Femur (tissue), 1 donor: ENCODE measurements around the gene LBH.

Experiments
- DNase-seq: peaks from one replicate; pipeline ENCODE4 v3.0.0-alpha.2; 2017

Gene LBH

DNA sequence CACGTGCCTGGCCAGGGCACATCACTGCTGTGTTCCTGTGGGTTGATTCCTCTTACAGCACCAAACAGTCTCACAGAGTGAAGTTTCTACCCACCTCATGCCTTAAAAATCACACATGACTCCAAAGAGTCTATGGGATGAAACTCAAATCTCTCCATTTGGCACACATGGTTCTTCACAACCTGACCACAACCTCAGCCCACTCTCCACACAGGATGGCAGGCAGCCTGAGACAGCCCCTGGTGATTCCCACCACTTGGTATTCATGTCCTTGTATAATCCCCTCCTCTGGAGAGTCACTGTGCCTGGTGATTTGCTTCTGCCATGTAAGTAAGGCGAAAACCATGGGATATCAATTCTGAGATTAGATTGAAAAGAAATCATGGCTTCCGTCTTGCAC lies 46.2 kb downstream of the LBH start:
- no peak for DNase-seq

DNA sequence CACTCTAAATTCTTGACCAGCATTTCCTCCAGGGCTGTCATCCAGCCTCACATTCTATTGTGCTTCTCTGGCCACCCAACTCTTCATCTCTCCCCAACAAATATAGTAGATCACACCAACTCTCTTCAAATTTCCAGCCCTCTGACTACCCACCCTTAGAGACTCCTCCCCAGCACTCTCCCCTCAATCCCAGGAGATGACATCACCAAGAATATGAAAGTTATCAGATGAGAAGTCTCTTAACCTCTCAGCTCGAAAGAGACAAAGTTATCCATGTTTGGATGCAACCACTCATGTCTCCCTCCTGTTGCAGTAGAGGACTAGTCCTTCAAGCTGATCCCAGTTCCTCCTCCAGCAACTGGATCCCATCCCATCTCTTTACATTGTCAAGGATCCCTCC lies 47.1 kb downstream of the LBH start:
- DNase-seq = no peak

DNA sequence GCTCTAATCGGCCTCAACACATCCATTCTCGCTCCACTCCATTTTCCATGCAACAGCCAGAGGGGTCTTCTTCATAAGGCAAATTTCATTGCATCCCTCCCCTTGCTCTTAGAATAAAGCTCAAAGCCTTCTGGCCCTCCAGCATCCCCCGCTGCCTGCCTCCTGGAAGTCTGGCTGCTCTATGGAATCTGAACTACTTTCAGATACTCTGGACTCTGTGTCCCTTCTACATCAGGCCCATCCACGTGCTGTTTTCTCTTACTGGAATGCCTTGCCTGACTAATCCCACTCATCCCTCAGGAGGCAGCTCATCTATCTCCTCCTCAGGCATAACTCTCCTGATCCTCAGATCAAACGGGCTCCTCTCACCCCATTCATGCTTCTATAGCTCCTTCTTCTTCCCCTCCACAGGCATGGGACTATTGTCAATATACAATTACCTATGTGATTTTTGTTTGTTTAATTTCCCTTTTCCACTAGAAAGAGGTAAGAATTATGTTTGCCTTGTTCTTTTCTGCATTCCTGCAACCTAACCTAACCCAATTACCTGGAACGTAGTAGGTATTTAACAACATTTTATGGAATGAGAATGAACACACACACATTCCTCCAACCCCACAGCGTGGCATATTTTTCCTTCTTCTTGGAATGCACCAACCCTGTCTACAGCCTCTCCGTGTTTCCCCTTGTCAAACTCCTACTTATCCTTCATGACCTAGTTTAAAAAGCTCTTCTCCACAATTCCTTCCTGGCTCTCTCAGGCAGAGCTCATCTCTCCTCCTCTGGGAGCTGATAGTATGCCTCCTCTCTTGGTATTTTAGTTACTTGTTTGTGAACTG lies 49.5 kb downstream of the LBH start:
- DNase-seq = no peak

DNA sequence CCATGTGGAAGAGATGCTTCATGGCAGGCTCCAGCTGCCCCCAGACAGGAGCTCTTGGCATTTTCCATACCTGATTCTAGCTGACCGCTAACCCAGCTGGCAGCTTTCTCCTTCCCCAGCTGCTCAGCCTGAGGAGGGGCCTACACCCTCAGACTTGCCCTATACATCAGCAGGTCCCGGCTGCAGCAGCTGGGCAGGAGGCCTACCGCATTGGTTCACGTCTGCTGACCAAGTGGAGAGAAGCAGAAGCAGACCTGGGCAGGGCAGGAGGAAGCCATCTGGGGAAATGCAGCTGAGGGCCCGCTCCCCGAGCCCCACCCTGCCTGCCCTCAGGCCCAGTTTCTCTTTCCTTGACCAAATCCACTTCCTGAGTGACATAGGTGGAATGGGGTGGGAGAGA lies 50.7 kb downstream of the LBH start:
- peak; percentile 35 for DNase-seq

DNA sequence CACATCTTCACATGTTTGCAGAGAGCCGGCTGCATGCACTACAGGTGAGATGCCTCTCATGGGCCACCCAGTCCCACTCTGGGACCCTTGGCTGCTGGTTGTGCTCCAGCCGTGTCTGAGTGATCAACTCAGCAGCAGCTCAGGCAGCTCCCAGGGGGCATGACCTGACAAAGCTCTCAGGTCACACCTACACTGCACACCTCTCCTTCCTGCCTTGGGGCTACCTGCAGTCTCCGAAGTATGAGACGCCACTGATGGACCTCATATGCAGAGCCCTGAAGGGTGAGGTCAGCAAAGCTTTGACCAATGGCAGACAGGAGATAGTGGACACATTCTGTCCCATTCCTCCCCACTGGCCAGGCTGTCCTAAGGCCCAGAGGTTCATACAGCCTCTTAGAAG lies 51.4 kb downstream of the LBH start:
- DNase-seq = no peak

DNA sequence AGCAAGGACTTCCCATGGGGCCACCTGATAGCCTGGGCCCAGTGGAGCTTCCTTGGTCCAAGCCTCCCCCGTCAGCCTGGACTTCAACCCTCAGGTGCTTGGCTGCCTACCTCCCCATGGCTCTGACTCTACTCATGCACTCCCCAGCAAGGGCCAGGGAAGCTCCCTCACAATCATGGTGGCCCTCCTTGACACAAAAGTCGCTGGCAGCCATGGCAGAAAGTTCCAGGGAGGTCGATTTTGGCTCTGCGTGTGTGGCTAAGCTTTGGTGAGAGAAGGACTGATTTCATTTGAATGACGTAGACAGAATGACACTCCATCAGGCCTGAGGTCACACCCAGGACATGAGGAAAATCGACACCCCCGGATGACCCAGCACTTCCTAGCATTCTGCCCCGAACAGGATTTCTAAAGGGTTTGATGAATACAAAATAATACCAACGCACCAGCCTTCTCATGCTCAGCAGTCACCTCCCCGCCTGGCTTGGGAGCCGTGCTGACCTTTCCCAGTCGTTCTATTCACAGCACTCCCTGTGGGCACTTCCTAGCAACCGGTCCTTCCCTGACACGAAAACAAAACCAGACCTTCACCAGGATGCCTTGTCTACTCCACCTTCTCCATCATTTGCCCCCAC lies 52.7 kb downstream of the LBH start:
- DNase-seq = no peak

DNA sequence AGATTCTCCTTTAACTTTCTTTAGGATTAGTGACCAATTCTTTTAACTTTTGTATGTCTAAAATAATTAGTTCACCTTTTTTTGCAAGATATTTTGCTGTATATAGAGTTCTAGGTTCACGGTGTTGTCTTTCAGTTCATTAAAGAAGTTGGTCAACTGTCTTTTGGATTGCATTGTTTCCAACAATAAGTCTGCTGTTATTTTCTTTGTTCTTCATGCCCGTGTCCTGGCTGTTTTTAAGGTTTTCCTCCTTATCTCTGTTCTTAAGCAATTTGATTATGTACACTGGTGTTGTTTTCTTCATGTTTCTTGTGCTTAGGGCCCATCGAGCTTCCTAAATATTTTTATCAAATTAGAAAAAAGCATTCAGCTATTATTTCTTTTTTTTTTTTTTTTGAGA lies 54.4 kb downstream of the LBH start:
- DNase-seq = no peak

DNA sequence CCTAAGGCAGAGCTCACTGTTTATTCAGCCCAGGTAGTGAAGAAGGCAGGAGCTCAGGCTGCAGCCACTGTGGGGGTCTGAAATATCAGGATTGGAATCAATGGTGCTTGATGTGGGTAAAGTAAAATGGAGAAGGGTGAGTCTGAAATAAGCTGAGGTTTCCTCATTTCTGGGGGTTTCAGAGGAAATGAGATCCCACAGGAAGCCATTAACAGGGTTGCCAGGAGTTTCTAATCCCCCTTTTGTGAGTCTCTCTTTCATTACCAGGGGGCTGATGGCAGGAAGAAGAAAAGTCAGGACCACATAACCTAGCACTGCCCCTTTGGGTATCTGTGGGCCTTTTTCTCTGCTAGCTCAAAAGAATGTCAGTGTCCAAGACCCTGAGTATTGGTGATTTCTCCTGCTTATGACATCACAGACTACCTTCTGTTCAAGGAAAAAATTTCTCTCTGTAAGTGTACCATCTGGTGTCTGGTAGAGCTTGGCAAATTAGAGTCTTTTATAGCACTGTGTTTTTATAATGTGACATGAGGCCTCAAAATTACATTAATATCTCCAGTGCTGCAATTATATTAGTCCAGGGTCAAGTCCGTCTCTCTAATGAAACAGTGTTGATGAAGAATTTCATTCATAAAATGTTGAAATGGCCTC lies 56.0 kb downstream of the LBH start:
- no peak for DNase-seq

DNA sequence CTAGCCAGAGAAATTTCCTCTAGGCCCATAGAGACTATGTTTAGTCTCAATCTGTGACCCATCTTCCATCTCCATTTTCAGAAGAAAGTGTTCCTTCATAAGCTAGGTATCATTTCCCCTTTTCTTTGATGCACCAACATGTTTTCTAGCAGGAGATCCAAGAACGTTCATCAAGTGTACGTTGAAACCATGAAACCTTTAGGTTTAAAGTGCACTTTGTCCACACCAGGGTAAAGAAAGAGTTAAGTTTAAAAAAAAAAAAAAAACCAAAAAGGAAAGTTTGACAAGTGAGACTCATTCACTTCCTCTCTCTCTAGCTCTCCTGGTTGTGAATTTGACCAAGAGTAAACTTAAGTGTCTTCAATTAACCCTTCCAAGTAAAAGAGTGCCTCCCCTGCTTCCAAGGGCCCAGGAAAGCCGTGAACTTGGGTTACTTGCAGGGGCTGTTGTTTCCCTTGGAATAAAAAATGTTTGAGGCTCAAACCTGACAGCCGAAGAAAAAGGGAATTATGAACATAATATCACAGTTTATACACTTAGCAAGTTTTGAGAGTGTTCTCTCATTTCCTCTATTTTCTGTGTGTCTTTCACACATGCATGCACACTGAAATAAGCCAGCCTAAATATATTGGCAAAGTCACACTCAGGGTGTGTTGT lies 56.7 kb downstream of the LBH start:
- DNase-seq = no peak

DNA sequence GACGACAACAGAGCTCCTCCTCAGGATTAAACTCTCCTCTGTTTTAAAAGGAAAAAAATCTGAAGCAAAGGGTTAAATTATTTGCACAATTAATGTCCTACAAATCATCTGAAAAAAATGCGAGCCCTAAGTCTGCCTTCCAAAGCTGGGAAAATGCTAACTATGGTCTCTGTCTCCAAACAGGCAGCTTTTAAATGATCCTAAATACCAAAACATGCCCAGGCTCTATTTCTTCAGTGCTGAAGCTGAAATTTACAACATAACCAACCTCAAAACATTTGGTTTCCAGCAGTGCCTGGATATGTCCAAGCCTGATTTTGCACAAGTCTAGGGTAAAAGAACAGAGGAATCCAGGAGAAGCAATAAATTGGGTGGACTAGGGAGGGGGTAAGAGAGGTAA lies 57.2 kb downstream of the LBH start:
- DNase-seq = no peak

DNA sequence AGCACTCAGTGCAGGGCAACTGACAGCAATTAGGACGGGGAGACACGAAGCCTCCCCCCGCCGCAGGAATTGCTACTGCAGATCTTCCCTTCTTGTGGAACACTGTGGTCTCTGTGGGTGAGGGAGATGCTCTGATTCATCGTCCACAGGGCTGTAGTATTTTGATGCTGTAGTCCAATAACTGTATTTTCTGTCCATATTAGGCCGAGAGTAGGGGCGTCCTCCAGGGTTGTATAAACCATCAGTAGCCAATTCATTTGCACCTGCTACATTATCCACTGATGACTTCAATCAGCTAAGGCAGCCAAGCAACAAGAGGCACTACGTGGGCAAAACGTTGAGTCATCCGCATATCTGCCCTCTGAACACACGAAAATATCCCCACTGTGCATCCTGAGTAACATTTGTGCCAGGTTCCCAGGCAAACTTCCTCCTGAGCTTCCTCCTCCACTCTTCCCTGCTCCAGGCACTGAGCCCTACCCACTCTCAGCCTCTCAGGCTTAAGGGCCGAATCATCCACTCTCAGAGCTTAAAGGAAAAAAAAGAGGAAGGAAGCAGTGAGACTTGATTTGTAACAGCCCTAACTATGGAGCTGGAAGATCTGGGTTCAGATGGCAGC lies 62.1 kb downstream of the LBH start:
- no peak for DNase-seq

DNA sequence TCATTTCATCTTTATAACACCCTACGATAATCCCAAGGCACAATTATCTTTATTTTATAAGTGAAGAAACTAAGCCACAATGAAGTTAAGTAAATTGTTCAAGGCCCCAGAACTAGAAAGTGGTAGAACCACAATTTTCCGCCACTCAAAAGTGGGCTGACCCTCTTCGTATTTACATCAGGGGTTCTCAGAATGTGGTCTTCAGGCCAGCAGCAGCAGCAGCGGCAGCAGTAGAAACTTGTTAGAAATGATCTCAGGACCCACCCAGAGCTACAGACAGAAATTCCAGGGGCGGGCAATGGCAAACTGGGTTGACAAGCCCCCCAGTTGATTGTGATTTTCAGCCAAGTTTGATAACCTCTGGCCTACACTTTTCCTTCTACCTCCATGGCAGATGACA lies 62.8 kb downstream of the LBH start:
- no peak for DNase-seq

DNA sequence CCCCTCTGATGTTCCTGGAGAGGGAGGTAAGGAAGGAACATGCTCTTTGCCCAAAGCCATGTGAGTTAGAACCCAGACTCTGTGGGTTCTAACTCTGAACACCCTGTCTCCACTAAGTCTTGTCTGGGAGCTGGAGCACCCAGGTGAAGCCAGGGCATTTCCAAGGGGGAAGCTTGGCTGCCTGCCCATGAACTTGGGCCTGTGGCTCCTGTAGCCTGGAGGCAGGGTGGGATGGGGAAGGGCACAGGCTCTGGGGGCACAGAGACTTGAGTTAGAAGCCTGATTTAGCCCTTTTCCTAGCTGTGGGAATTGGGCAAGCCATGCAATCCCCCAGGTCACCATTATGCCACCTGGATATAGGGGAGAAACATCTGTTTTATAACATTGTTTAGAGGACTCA lies 65.2 kb downstream of the LBH start:
- no peak for DNase-seq

DNA sequence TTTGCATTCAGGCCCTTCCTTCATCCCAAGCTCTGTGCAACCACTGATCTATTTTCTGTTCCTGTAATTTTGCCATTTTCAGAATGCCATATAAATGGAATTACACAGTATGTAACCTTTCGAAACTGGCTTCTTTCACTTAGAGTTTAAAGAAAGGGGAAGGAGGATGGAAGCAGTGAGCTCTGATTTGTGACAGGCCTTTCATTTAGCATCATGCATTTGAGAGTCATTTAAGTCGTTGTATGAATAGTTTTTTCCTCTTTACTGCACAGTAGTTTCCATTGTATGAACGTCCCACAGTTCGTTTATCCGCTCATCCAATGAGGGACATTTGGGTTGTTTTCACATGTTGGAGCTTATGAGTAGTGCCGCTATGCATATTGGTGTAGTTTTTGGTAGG lies 67.0 kb downstream of the LBH start:
- no peak for DNase-seq

DNA sequence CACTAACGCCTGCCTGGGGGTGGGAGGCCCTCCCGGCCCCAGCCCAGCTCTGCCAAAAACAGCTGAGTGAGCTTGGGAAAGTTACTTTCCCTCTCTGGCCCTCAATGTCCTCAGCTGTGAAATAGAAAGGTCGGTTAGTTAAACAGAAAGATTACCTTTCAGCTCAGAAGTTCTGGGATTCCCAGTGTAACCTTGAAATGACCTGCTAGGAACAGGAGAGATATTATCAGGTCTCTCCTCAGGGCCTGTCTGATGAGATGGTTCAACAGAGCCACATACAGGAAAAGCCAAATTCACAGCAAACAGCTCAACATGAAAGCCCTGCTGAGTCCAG lies 68.8 kb downstream of the LBH start:
- no peak for DNase-seq

DNA sequence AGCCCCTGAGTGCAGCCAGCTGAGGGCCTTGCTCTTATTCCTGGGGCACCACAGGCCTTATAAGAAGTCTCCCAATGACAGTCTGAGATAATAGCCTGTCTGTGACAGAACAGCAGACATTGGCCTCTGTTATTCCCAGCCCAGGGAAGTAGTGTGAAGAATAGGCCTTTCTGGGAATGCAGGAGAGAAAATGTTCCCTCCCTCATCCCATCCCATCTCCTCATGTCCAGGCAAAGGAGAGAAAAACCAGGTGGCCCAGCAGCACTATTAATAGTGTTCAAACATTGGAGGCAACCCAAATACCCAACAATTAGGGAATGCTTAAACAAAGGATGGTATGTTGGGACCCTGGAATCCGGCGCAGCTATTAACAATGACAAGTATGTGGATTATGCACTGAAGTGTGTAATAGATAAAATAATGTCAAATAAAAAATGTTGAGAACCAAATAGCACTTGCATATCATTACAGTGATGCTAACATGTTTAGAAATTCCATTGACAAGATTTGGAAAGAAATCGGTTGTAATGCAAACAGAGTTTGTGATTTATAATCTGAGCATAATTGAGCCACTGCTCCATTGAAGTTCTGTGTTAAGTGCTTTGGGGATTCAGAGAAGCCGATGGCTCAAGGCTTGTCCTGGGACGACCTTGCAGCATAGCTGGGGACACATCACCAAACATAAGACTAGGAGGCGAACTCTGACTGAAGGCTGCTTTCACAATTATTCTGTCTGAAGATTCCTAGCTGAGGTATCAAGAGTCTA lies 69.3 kb downstream of the LBH start:
- DNase-seq = no peak

DNA sequence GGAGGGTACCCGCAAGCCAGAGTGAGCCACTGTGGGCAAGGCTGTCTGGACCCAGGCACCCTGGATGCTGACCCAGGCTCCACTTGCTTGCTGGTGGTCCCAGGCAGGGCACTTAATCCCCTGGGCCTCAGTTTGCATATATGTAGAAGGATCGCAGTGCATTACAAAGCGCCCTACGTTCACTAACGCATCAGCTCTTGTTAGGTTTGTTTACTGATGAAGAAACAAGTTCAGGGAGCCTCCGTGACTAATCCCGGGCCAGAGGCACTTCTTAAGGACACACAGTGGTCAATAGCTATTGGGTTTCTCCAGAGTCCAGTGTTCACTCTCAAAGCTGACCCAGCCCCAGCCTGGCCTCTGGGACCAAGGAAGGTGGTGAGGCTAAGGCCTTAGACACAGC lies 70.2 kb downstream of the LBH start:
- DNase-seq = no peak

DNA sequence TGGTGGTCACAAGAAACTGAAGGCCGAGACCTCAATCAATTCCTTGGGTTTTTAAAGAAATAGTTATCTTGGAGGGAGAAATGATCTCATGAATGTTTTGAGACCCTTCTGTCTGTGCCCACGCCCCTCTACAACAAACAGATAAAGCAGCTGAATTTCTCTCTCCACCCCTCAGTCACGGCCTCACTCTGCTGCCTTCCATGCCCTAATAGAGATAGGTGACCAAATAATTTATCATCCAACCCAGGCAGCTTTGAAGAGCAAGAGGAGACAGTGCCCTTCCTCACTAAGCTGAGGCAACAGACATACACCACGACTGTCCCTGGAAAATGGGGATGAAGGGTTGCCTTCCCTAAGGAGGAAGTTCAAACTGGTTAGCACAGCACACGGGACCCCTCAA lies 71.2 kb downstream of the LBH start:
- no peak for DNase-seq

DNA sequence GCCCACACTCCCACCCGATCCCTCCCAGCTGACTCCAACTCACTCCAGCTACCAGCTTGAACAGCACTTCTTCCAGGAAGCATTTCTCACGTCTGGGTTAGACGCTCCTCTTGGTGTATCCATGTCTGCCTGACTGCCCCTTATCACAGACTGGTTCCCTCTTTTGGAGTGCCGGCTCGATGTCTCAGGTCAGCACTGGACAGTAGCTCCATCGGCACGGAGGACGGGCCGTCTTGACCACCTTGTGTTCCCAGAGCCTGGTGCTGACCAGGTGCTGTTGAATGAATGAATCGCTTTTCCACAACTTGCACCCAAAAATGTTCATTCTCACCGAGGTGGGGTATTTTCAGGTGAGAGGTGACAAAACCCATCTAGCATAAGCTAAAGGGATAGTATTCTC lies 71.8 kb downstream of the LBH start:
- DNase-seq = no peak

DNA sequence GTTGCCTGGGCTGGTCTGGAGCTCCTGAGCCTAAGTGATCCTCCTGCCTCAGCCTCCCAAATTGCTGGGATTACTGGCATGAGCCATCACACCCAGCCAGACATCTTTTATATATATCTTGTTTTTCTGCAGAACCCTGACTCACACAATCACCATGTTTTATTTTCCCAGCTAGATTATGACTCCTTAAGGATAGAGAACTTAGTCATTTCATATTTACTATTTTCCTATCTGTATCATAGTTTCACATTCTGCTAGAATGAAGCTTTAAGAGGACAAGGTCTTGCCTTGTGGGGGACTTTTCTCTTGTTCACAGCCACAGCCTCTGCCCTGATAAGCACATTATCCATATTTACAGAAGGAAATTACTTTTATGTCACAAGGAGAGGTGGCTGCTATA lies 73.9 kb downstream of the LBH start:
- DNase-seq = no peak

DNA sequence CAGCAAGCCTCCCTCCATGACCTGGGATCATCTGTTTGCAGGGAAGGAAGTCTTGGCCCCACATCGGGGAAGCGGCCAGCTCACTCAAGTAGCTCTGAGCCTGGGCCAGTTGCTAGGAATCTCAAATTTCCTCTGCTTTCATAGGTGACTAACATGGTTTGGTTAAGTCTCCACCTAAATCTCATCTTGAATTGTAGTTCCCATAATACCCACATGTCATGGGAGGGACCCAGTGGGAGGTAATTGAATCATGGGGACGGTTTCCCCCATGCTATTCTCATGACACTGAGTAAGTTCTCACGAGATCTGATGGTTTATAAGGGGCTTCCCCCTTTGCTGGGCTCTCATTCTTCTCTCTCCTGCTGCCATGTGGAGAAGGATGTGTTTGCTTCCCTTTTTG lies 75.2 kb downstream of the LBH start:
- DNase-seq = no peak

DNA sequence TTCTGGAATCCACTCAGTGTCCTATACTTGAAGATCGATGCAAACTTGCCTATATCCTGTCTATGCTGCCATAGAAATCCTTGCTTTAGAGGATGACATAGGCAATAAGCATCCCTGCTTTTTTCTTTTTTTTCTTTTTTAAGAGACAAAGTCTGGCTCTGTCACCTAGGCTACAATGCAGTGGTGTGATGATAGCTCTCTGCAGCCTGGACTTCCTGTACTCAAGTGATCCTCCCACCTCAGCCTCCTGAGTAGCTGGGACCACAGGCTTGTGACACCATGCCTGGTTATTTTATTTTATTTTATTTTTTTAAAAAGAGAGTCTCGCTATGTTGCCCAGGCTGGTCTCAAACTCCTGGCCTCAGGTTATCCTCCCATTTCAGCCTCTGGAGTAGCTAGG lies 76.9 kb downstream of the LBH start:
- no peak for DNase-seq
